H1 (cell line): Measurements from ENCODE around the gene CARD11. TPM values are rescaled to one million over a fixed set of nuclear protein-coding genes. Genes with fewer than 3 reads are reported as not detected.

Source experiments
- CTCF ChIA-PET: fragments of 300-600 bp; sonication (Branson Sonifier 250); formaldehyde crosslinking; loops from one replicate; lab custom pipeline; 2021; ENCODE audit not compliant: partially characterized antibody; lab: Charles Lee
- POLR2A ChIA-PET: fragments of 300-600 bp; sonication (Branson Sonifier 250); formaldehyde crosslinking; loops from one replicate; lab custom pipeline; 2021; ENCODE audit warnings: inconsistent platforms; ENCODE audit not compliant: partially characterized antibody; lab: Charles Lee
- DNase-seq, 2 experiments: peaks; one replicate each; pipeline versions ENCODE4 v3.0.0 to v3.0.0-alpha.2; 2010 to 2022; ENCODE audit warnings: low spot score in 2 of 2, low read depth in 1 of 2, mixed read lengths in 1 of 2
- FAIRE-seq: peaks from 2 replicates; lab custom pipeline; 2011; peaks lifted over from hg19 to GRCh38; lab: Jason Lieb, UNC
- H2AFZ ChIP-seq: 2 replicates; pipeline ENCODE4 v1.8.1; 2012; ENCODE audit warnings: low read length, inconsistent platforms
- H2AK5ac ChIP-seq: 2 replicates; pipeline ENCODE4 v1.6.1; 2013; ENCODE audit warnings: low read depth, low read length
- H2BK120ac ChIP-seq: replicated peaks from 2 replicates; pipeline ENCODE3; 2013; ENCODE audit warnings: low read depth, low read length, inconsistent platforms
- H2BK12ac ChIP-seq: 2 replicates; pipeline ENCODE4 v1.6.1; 2013; ENCODE audit warnings: low read depth, low read length
- H2BK15ac ChIP-seq: 2 replicates; pipeline ENCODE4 v1.6.1; 2013; ENCODE audit warnings: low read length
- H2BK20ac ChIP-seq: 2 replicates; pipeline ENCODE4 v1.6.1; 2013; ENCODE audit warnings: low read length
- H2BK5ac ChIP-seq: 2 replicates; pipeline ENCODE4 v1.6.1; 2013; ENCODE audit warnings: low read depth, low read length
- H3K14ac ChIP-seq: 2 replicates; pipeline ENCODE4 v1.6.1; 2013; ENCODE audit warnings: inconsistent platforms; ENCODE audit not compliant: insufficient read length
- H3K18ac ChIP-seq: 2 replicates; pipeline ENCODE4 v1.6.1; 2013; ENCODE audit warnings: low read length; ENCODE audit errors: extremely low read depth
- H3K23ac ChIP-seq: 2 replicates; pipeline ENCODE4 v1.6.1; 2013; ENCODE audit warnings: inconsistent platforms; ENCODE audit not compliant: insufficient read length
- H3K23me2 ChIP-seq: 2 replicates; pipeline ENCODE4 v1.6.1; 2013; ENCODE audit warnings: low read depth, low read length
- H3K27ac ChIP-seq: 2 replicates; pipeline ENCODE4 v1.6.1; 2011; ENCODE audit warnings: low read depth, low read length, inconsistent platforms
- H3K27me3 ChIP-seq, 4 experiments: replicated peaks in 1 of 4; 1 replicate in 1 of 4; 2 replicates in 3 of 4; pipeline versions ENCODE4 v1.6.1 to v1.8.1; 2011 to 2013; ENCODE audit warnings: low read length in 3 of 4, mild to moderate bottlenecking in 3 of 4, inconsistent platforms in 2 of 4, mixed read lengths in 2 of 4, moderate library complexity in 1 of 4; ENCODE audit not compliant: control insufficient read depth in 3 of 4, insufficient read depth in 3 of 4; ENCODE audit errors: extremely low read depth in 1 of 4
- H3K36me3 ChIP-seq, 4 experiments: 2 replicates each; pipeline versions ENCODE4 v1.6.1 to v1.8.1; 2011 to 2013; ENCODE audit warnings: mild to moderate bottlenecking in 4 of 4, low read length in 3 of 4, moderate library complexity in 2 of 4, control low read depth in 1 of 4, inconsistent platforms in 1 of 4; ENCODE audit not compliant: insufficient read depth in 4 of 4, control insufficient read depth in 2 of 4
- H3K4ac ChIP-seq: replicated peaks from 2 replicates; pipeline ENCODE3; 2013; ENCODE audit warnings: low read length, low read depth, mixed read lengths, inconsistent platforms; ENCODE audit not compliant: insufficient read length
- H3K4me1 ChIP-seq, 4 experiments: replicated peaks in 1 of 4; 1 replicate in 1 of 4; 2 replicates in 3 of 4; pipeline versions ENCODE4 v1.6.1 to v1.8.1; 2011 to 2013; ENCODE audit warnings: low read length in 3 of 4, inconsistent platforms in 2 of 4, mixed read lengths in 1 of 4; ENCODE audit not compliant: insufficient read depth in 4 of 4, control insufficient read depth in 3 of 4
- H3K4me2 ChIP-seq, 2 experiments: 2 replicates each; pipeline versions ENCODE4 v1.6.1 to v1.8.1; 2011 to 2013; ENCODE audit warnings: low read depth in 2 of 2, low read length in 2 of 2, control low read depth in 1 of 2, inconsistent platforms in 1 of 2, mild to moderate bottlenecking in 1 of 2; ENCODE audit not compliant: insufficient read depth in 1 of 2
- H3K4me3 ChIP-seq, 4 experiments: fragments of 200-600, 300-600 bp in 1 of 4; sonication (generic), shearing (Covaris generic), sonication (Bioruptor Twin) in 1 of 4; 2 replicates each; pipeline versions ENCODE4 v1.5.1 to v1.8.1; 2011 to 2016; ENCODE audit warnings: low read length in 4 of 4, low read depth in 3 of 4, control low read depth in 2 of 4, inconsistent platforms in 2 of 4, mild to moderate bottlenecking in 2 of 4, mixed read lengths in 1 of 4, moderate library complexity in 1 of 4; ENCODE audit not compliant: insufficient read depth in 2 of 4; ENCODE audit errors: extremely low read depth in 1 of 4
- H3K56ac ChIP-seq: replicated peaks from 2 replicates; pipeline ENCODE3; 2013; ENCODE audit warnings: low read depth, mild to moderate bottlenecking, mixed read lengths, low read length, inconsistent platforms; ENCODE audit not compliant: insufficient read length
- H3K79me1 ChIP-seq: 2 replicates; pipeline ENCODE4 v1.6.1; 2013; ENCODE audit warnings: low read depth, low read length, control low read depth
- H3K79me2 ChIP-seq, 2 experiments: 2 replicates each; pipeline versions ENCODE4 v1.6.1 to v1.8.1; 2012 to 2013; ENCODE audit warnings: low read length in 2 of 2, mild to moderate bottlenecking in 2 of 2, inconsistent platforms in 1 of 2; ENCODE audit not compliant: insufficient read depth in 2 of 2, control insufficient read depth in 1 of 2
- H3K9ac ChIP-seq, 4 experiments: replicated peaks in 1 of 4; 1 replicate in 1 of 4; 2 replicates in 3 of 4; pipeline versions ENCODE4 v1.6.1 to v1.8.1; 2011 to 2013; ENCODE audit warnings: low read depth in 3 of 4, low read length in 3 of 4, control low read depth in 2 of 4, mild to moderate bottlenecking in 2 of 4, moderate library complexity in 2 of 4, inconsistent platforms in 1 of 4; ENCODE audit errors: extremely low read depth in 1 of 4
- H3K9me3 ChIP-seq, 2 experiments: 2 replicates each; pipeline versions ENCODE4 v1.6.1 to v1.8.1; 2012 to 2013; ENCODE audit warnings: mild to moderate bottlenecking in 2 of 2, moderate library complexity in 2 of 2, control low read depth in 1 of 2, inconsistent platforms in 1 of 2, low read depth in 1 of 2, low read length in 1 of 2, mixed read lengths in 1 of 2; ENCODE audit not compliant: insufficient read depth in 2 of 2
- H4K20me1 ChIP-seq, 2 experiments: replicated peaks in 1 of 2; 2 replicates each; pipeline versions ENCODE3 to v1.8.1; 2011 to 2013; ENCODE audit warnings: inconsistent platforms in 2 of 2, low read length in 2 of 2, mild to moderate bottlenecking in 1 of 2; ENCODE audit not compliant: insufficient read depth in 2 of 2, control insufficient read depth in 1 of 2
- H4K5ac ChIP-seq: 2 replicates; pipeline ENCODE4 v1.6.1; 2013; ENCODE audit warnings: low read length, low read depth, mixed read lengths, inconsistent platforms; ENCODE audit not compliant: insufficient read length
- H4K8ac ChIP-seq: 2 replicates; pipeline ENCODE4 v1.8.0; 2013; ENCODE audit warnings: mild to moderate bottlenecking, moderate library complexity, low read length, inconsistent platforms; ENCODE audit not compliant: insufficient read depth; ENCODE audit errors: extremely low read depth
- H4K91ac ChIP-seq: replicated peaks from 2 replicates; pipeline ENCODE3; 2013; ENCODE audit warnings: low read length, mixed read lengths, inconsistent platforms; ENCODE audit not compliant: insufficient read length
- BCL11A ChIP-seq, 2 experiments: IDR thresholded peaks; one replicate each; pipeline ENCODE4 v1.6.1; 2011; ENCODE audit warnings: low read depth in 2 of 2, low read length in 2 of 2, mild to moderate bottlenecking in 2 of 2
- BRCA1 ChIP-seq: IDR thresholded peaks from 2 replicates; pipeline ENCODE4 v1.6.1; 2012; ENCODE audit warnings: low read depth, low read length, improper control_type of control experiment
- CTBP2 ChIP-seq: IDR thresholded peaks from 2 replicates; pipeline ENCODE4 v1.7.0; 2011; ENCODE audit warnings: borderline replicate concordance, mild to moderate bottlenecking, moderate library complexity, mixed read lengths, low read length; ENCODE audit not compliant: insufficient read depth, insufficient read length
- HDAC2 ChIP-seq, 2 experiments: fragments of 300-600 bp in 1 of 2; sonication (generic) in 1 of 2; IDR thresholded peaks; 2 replicates each; pipeline ENCODE4 v1.6.1; 2011 to 2012; ENCODE audit warnings: low read depth in 2 of 2, low read length in 2 of 2, mild to moderate bottlenecking in 2 of 2, moderate library complexity in 2 of 2, borderline replicate concordance in 1 of 2, inconsistent platforms in 1 of 2
- KDM5A ChIP-seq: fragments of 200-600 bp; IDR thresholded peaks from 2 replicates; pipeline ENCODE4 v1.7.1; 2012; ENCODE audit warnings: mild to moderate bottlenecking, low read length, inconsistent platforms, mixed read lengths
- POLR2A ChIP-seq, 2 experiments: IDR thresholded peaks; 1 replicate in 1 of 2; 2 replicates in 1 of 2; pipeline ENCODE4 v1.6.1; 2011; ENCODE audit warnings: low read depth in 2 of 2, low read length in 2 of 2, mild to moderate bottlenecking in 2 of 2; ENCODE audit errors: control extremely low read depth in 1 of 2
- RFX5 ChIP-seq: IDR thresholded peaks from 2 replicates; pipeline ENCODE4 v1.6.1; 2011; ENCODE audit warnings: low read depth, low read length, improper control_type of control experiment, borderline replicate concordance
- RNF2 ChIP-seq: fragments of 200-900, 300-1000 bp; sonication (generic); IDR thresholded peaks from 2 replicates; pipeline ENCODE4 v1.7.1; 2016; ENCODE audit warnings: borderline replicate concordance, low read depth, mild to moderate bottlenecking, antibody characterized with exemption, low read length; ENCODE audit not compliant: poor library complexity, severe bottlenecking; ENCODE audit errors: missing control alignments
- SP2 ChIP-seq: IDR thresholded peaks from 2 replicates; pipeline ENCODE4 v1.6.1; 2012; ENCODE audit warnings: mild to moderate bottlenecking, low read length, inconsistent platforms
- SUZ12 ChIP-seq: fragments of 200-600 bp; sonication (generic); IDR thresholded peaks from 2 replicates; pipeline ENCODE4 v1.6.1; 2012; ENCODE audit warnings: mild to moderate bottlenecking, inconsistent platforms, low read length, moderate library complexity, mixed read lengths
- TBP ChIP-seq: IDR thresholded peaks from 2 replicates; pipeline ENCODE4 v1.6.1; 2011; ENCODE audit warnings: low read depth, low read length, improper control_type of control experiment
- WGBS, 2 experiments: shearing (Covaris generic) in 1 of 2; methylation state at CpG; one replicate each; pipeline versions ENCODE4 v1.1.6 to v1.1.7; 2013 to 2015; ENCODE audit warnings: low lambda C conversion rate in 2 of 2, mixed read lengths in 2 of 2, inconsistent platforms in 1 of 2, low coverage in 1 of 2, missing lambda C conversion rate in 1 of 2; ENCODE audit not compliant: insufficient replicate concordance in 2 of 2, insufficient coverage in 1 of 2, insufficient read length in 1 of 2; ENCODE audit errors: extremely low coverage in 1 of 2, missing lambda C conversion rate in 1 of 2; 5-methylcytosine and 5-hydroxymethylcytosine counted together
- polyA plus RNA-seq, 7 experiments: library from polyadenylated mRNA; depleted of rRNA in 3 of 7; stranded (reverse) in 5 of 7; unstranded in 2 of 7; fragments of >200 nt in 5 of 7; fragments of 200-250 nt in 2 of 7; gene quantifications; 1 replicate in 5 of 7; 2 replicates in 1 of 7; 4 replicates in 1 of 7; pipeline versions ENCODE4 v1.2.1 to v1.2.3, GENCODE V29; 2011 to 2013; ENCODE audit warnings: missing spikeins in 2 of 7, mixed read lengths in 2 of 7
- total RNA-seq: library from RNA; stranded (reverse); fragmentation: NEBNext Ultra II Directional; extraction: Animal tissue kit (Norgen Biotek cat#: 25700); gene quantifications from 2 replicates; pipeline ENCODE4 v1.2.1, GENCODE V29; 2021
- TF ChIP-seq, protein P1 (sequence below): IDR thresholded peaks from 2 replicates; pipeline ENCODE4 v1.6.1; 2012; ENCODE audit warnings: inconsistent platforms
- TF ChIP-seq, protein P2 (sequence below): IDR thresholded peaks from 2 replicates; pipeline ENCODE4 v1.6.1; 2011; ENCODE audit warnings: low read depth, mild to moderate bottlenecking, low read length; ENCODE audit not compliant: insufficient read depth

Gene CARD11
- total and polyA plus RNA-seq, 2 of the 8 experiments (the other 6 are each of a cell fraction or from before 2014, with no cell fraction given) = 12.6 to 29.8 TPM

DNA sequence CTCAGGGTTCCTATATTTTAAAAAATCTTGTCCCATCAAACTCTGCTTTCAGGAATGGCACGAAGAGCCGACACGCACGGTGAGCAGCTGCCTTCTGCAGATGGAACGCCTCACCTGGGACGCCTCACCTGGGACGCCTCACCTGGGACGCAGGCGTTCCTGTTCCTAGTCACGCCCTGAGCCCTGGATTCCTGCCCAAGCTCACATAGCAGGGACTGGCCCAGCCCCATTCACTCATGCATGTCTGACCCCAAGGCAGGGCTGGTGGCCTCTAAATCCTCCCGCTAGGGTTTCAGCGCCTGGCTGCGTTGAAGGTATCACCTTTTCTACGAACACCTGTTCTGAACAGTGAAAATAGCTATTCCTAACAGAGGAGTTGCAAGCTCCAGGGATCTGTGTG is 49.8 kb downstream of the CARD11 start:
- Histone ChIP-seq H3K9ac (no peak overlapping the region), H3K14ac (no peak overlapping the region), H4K91ac (no peak overlapping the region), H3K23me2 (no peaks in the 10 kb centered on the region), H4K5ac (no peak overlapping the region), H2BK120ac (no peak overlapping the region), H3K27ac (no peak overlapping the region), H3K36me3 (no peaks in the 10 kb centered on the region), H3K4ac (no peak overlapping the region), H2BK5ac (no peak overlapping the region), H3K23ac (no peak overlapping the region), H3K4me3 (no peak overlapping the region), H2BK15ac (no peak overlapping the region), H3K4me2 (no peak overlapping the region), H2BK12ac (no peak overlapping the region), H4K8ac (no peak overlapping the region), H3K79me1 (no peaks in the 10 kb centered on the region), H3K18ac (no peak overlapping the region), H2AK5ac (no peak overlapping the region), H2BK20ac (no peak overlapping the region), H4K20me1 (no peaks in the 10 kb centered on the region), H3K9me3 (no peaks in the 10 kb centered on the region), H2AFZ (no peak overlapping the region), H3K27me3 (no peaks in the 10 kb centered on the region), H3K79me2 (no peaks in the 10 kb centered on the region), H3K56ac (no peak overlapping the region), H3K4me1 (no peaks in the 10 kb centered on the region; a peak in 2 of 7 replicates)
- DNase-seq = no peak
- no peak for FAIRE-seq
- ChIA-PET POLR2A (no interaction called here), CTCF (interaction anchor here (1.2 kb wide), 1 partner anchor 129 kb away, joined by 3 read pairs; no protein-coding TSS in a partner anchor)
- 94% methylated on average over 13 of the region's 14 CpGs; no CpG with 5 or more reads in 1 of the 2 experiments for WGBS, 2 experiments
- no peak for TF ChIP-seq BRCA1
- TF ChIP-seq RFX5 = no peak
- TF ChIP-seq HDAC2 (IDR thresholded peaks at IDR 0.05; ENCODE audit: borderline replicate concordance in 1 of 2, low read depth in 2 of 2, low read length in 2 of 2) = no peak
- TF ChIP-seq SP2 = no peak
- TF ChIP-seq, protein P1, sequence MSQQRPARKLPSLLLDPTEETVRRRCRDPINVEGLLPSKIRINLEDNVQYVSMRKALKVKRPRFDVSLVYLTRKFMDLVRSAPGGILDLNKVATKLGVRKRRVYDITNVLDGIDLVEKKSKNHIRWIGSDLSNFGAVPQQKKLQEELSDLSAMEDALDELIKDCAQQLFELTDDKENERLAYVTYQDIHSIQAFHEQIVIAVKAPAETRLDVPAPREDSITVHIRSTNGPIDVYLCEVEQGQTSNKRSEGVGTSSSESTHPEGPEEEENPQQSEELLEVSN = no peak
- TF ChIP-seq CTBP2 = no peak
- no peak for TF ChIP-seq TBP
- TF ChIP-seq POLR2A (IDR thresholded peaks at IDR 0.05; ENCODE audit: control extremely low read depth in 1 of 2, low read depth in 2 of 2, low read length in 2 of 2) = no peak
- no peak for TF ChIP-seq RNF2
- no peak for TF ChIP-seq BCL11A (IDR thresholded peaks at IDR 0.05; ENCODE audit: low read depth in 2 of 2, low read length in 2 of 2)
- TF ChIP-seq KDM5A = no peak
- TF ChIP-seq SUZ12 = no peak
- TF ChIP-seq, protein P2, sequence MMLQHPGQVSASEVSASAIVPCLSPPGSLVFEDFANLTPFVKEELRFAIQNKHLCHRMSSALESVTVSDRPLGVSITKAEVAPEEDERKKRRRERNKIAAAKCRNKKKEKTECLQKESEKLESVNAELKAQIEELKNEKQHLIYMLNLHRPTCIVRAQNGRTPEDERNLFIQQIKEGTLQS = no peak
